Heart right ventricle (tissue), 16 donors: Measurements from ENCODE around the gene E2F6. TPM values are rescaled to one million over a fixed set of nuclear protein-coding genes. Genes with fewer than 3 reads are reported as not detected.

Experiments
- ATAC-seq, 8 donors: fragments of 200-7000 bp; cut with Tn5 transposase; one replicate each; pipeline ENCODE4 v1.9.1; 2020; ENCODE audit warnings: mild to moderate bottlenecking in 8 of 8, moderate library complexity in 8 of 8, moderate number of reproducible peaks in 1 of 8
- DNase-seq, 2 donors: peaks; one replicate each; pipeline ENCODE4 v3.0.0-alpha.2; 2020
- H3K27ac ChIP-seq, 10 donors: fragments of 200-600 bp; sonication (generic) in 2 of 10; one replicate each; pipeline versions ENCODE4 v1.5.0 to v1.8.0; 2020 to 2022; ENCODE audit warnings: mild to moderate bottlenecking in 3 of 10
- H3K27me3 ChIP-seq, 7 donors: fragments of 200-600 bp; one replicate each; pipeline ENCODE4 v1.8.0; 2021 to 2022; ENCODE audit warnings: mild to moderate bottlenecking in 2 of 7
- H3K36me3 ChIP-seq, 9 donors: fragments of 200-600 bp; sonication (generic) in 1 of 9; one replicate each; pipeline versions ENCODE4 v1.5.0 to v1.8.0; 2020 to 2022; ENCODE audit warnings: mild to moderate bottlenecking in 2 of 9
- H3K4me1 ChIP-seq, 9 donors: fragments of 200-600 bp; sonication (generic) in 1 of 9; one replicate each; pipeline versions ENCODE4 v1.5.0 to v1.8.0; 2020 to 2022; ENCODE audit warnings: mild to moderate bottlenecking in 4 of 9
- H3K4me3 ChIP-seq, 10 donors: fragments of 200-600 bp; sonication (generic) in 2 of 10; one replicate each; pipeline versions ENCODE4 v1.5.0 to v1.8.0; 2020 to 2022; ENCODE audit warnings: mild to moderate bottlenecking in 7 of 10, moderate library complexity in 2 of 10
- H3K9me3 ChIP-seq, 11 donors: fragments of 200-600 bp in 10 of 11; sonication (generic) in 2 of 11; one replicate each; pipeline versions ENCODE4 v1.5.0 to v1.8.0; 2013 to 2022; ENCODE audit warnings: mild to moderate bottlenecking in 2 of 11, control low read depth in 1 of 11, moderate library complexity in 1 of 11
- CTCF ChIP-seq, 9 donors: fragments of 200-600 bp; sonication (generic) in 2 of 9; IDR thresholded peaks; one replicate each; pipeline versions ENCODE4 v1.5.0 to v1.8.0; 2021 to 2022; ENCODE audit warnings: antibody characterized with exemption in 9 of 9, mild to moderate bottlenecking in 5 of 9, moderate library complexity in 1 of 9
- WGBS, 2 donors: extraction: QIAGEN DNeasy Blood & Tissue Kit; methylation state at CpG; one replicate each; pipeline ENCODE4 v1.1.7; 2013; ENCODE audit warnings: inconsistent platforms in 1 of 2; 5-methylcytosine and 5-hydroxymethylcytosine counted together
- intact Hi-C, 10 donors: fragments of 100-400 bp; cut with DNase I; formaldehyde crosslinking; loops; one replicate each; pipeline versions ENCODE4 v1.11.1 to v1.14.2; 2022
- polyA plus RNA-seq, 2 donors: library from polyadenylated mRNA; stranded (reverse); fragments of 200-250 nt; gene quantifications; one replicate each; pipeline ENCODE4 v1.2.3, GENCODE V29; 2013
- total RNA-seq, 10 donors: library from RNA; stranded (reverse); fragmentation: NEBNext Ultra II Directional in 3 of 10; extraction: Animal tissue kit (Norgen Biotek cat#: 25700) in 3 of 10; gene quantifications; one replicate each; pipeline versions ENCODE4 v1.2.1 to v1.2.4, GENCODE V29; 2021 to 2023
- donor health status: Arrhythmogenic right ventricular cardiomyopathy.
- donor health status: ischemic (EF 13 %, LVEDD 7.1; RV severe dilation, severe dysfunction).
- donor health status: healthy with polysubstance abuse.
- donor health status: DM: no; HTN: yes; CAD: no.
- donor health status: DM: no; HTN: no; CAD: no.
- donor health status: ischemic (EF 25% LVEDD 6.9; RV normal size, moderate dysfunction).
- donor health status: ischemic (EF 25% LVEDD 5.7; RV mildly dilated, moderate dysfunction).
- donor health status: healthy.
- donor health status: DM: yes; HTN: yes; CAD: no.
- donor health status: Ischemic cardiomyopathy.
- donor health status: ischemic (EF 35%, LVEDD 5.7; RV mildly dilated, moderate dysfunction).
- donor health status: nonischemic (EF 11% LVEDD 7.7; RV severe dilation, severe dysfunction).
- donor health status: DM: yes; HTN: yes; CAD: no.
- donor health status: PGD.
- donor health status: ischemic (EF 29% LVEDD 5.4; RV normal size, mild dysfunction).
- donor health status: nonischemic (EF 23%, LVEDD 6.1; RV moderate dilation, normal function).

Gene E2F6
- total and polyA plus RNA-seq, 12 donors = 8.1 to 18.6 (median 13.6) TPM

DNA sequence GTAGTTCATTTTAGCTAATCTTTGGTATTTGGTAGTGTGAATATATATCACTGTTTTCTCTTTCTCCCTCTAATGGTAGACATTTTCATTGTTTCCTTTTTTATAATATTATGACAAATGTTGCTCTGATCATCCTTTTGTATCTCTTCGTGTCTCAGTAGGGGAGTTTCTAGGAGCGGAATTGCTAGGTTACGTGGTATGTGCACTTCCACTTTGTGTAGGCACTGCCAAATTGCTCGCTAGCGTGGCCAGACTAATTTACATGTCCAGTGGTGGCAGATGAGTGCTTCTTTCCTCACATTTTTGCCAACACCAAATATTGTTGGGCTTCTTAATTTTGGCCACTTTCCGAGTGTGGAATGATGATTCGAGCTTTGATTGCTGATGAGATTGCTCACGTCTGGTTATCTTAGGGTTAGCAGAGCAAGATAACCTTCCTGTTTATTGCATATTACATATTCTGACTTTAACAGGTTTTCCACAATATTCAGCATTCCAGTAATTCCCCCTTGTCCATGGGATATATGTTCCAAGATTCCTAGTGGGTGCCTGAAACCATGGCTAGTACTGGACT, 37.5 kb upstream of the E2F6 start:
- intact Hi-C loops = loop anchor here in 1 of 10 donors (5.0 kb wide), 1 partner anchor 39 kb away; no protein-coding TSS in a partner anchor
- Histone ChIP-seq H3K27me3 (no peaks in the 10 kb centered on the region), H3K36me3 (no peaks in the 10 kb centered on the region), H3K4me3 (no peak overlapping the region), H3K27ac (no peak overlapping the region), H3K4me1 (peaks cover 0 to 26% (median 13%) of the 10 kb centered on the region in 9 donors), H3K9me3 (peaks cover 0 to 13% (median 0%) of the 10 kb centered on the region in 11 donors)
- DNase-seq (no peak), ATAC-seq (no peak)
- WGBS, 2 donors = 62 to 65% methylated on average over 8 of the region's 8 CpGs
- no peak for TF ChIP-seq CTCF (IDR thresholded peaks at IDR 0.05)

GRCh38 chr2:11502740-11503292, 36.9 kb upstream of the E2F6 start:
- 71 to 77% methylated on average over 4 of the region's 4 CpGs for WGBS, 2 donors
- Histone ChIP-seq H3K4me3 (no peak overlapping the region), H3K27me3 (no peaks in the 10 kb centered on the region), H3K4me1 (peaks cover 0 to 32% (median 13%) of the 10 kb centered on the region in 9 donors), H3K9me3 (peaks cover 0 to 13% (median 0%) of the 10 kb centered on the region in 11 donors), H3K36me3 (no peaks in the 10 kb centered on the region), H3K27ac (no peak overlapping the region)
- intact Hi-C loops = loop anchor here in 1 of 10 donors (5.0 kb wide), 1 partner anchor 39 kb away; no protein-coding TSS in a partner anchor
- ATAC-seq (no peak), DNase-seq (no peak)
- TF ChIP-seq CTCF (IDR thresholded peaks at IDR 0.05) = no peak

DNA sequence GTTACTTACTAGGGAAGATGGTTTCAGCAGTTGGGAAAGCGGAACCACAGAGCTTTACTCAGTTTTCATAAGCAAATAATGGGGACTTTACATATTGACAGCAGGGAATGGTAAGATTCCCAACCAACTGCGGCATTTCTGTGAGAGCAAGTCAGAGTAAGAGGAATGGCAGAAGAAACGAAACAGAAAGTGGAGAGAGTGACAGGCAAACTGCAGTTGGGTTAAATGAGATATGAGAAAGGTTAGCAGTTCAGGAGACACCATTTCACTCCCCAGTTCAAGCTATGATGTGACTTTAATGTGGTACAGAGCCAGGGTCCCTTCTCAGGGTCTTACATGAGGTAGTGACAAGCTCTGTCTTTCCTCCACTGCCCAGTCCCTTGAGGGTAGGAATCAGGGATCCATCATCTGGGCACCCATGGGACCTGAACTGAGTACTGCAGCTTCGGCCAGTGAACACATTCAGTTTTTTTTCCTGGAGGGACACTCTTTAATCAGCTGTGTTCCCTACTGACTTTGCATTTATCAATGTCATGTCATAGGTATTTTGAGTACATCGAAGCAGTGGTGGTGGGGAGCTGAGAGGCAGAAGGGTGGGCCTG, 34.8 kb upstream of the E2F6 start:
- TF ChIP-seq CTCF (IDR thresholded peaks at IDR 0.05) = no peak
- H3K27me3 ChIP-seq = peaks cover 0 to 6% (median 0%) of the 10 kb centered on the region in 7 donors
- no peak overlapping the region for H3K27ac ChIP-seq
- peaks cover 0 to 39% (median 16%) of the 10 kb centered on the region in 9 donors for H3K4me1 ChIP-seq
- DNase-seq (no peak), ATAC-seq (no peak)
- intact Hi-C loops = loop anchor here in 1 of 10 donors (5.0 kb wide), 1 partner anchor 41 kb away; no protein-coding TSS in a partner anchor
- H3K4me3 ChIP-seq = no peak overlapping the region
- H3K9me3 ChIP-seq = peaks cover 0 to 13% (median 0%) of the 10 kb centered on the region in 11 donors
- 73 to 79% methylated on average over 5 of the region's 5 CpGs for WGBS, 2 donors
- no peaks in the 10 kb centered on the region for H3K36me3 ChIP-seq

GRCh38 chr2:11499081-11499743, 33.3 kb upstream of the E2F6 start:
- Histone ChIP-seq H3K27me3 (peaks cover 0 to 7% (median 0%) of the 10 kb centered on the region in 7 donors), H3K4me1 (peaks cover 0 to 39% (median 16%) of the 10 kb centered on the region in 9 donors), H3K27ac (peak overlapping the region in 7 of 10 donors; percentile 60 to 89 (median 82)), H3K9me3 (peaks cover 0 to 13% (median 0%) of the 10 kb centered on the region in 11 donors), H3K4me3 (no peak overlapping the region), H3K36me3 (no peaks in the 10 kb centered on the region)
- ATAC-seq (peak in 1 of 8 donors; percentile 3), DNase-seq (no peak)
- WGBS, 2 donors = 19 to 23% methylated on average over 4 of the region's 4 CpGs
- TF ChIP-seq CTCF (IDR thresholded peaks at IDR 0.05) = no peak
- intact Hi-C loops = loop anchor here in 1 of 10 donors (5.0 kb wide), 1 partner anchor 58 kb away; no protein-coding TSS in a partner anchor
